Measurements from ENCODE around the gene ABR.
"Not testable (repeated sequence)": the region's sequence is repeated elsewhere in the genome, so short reads cannot be mapped to it uniquely, and the experiment has no call there.

Gene ABR

GRCh38 chr17:1173432-1174262 is 6.1 kb downstream of the ABR start:
- no peak for DNase-seq

GRCh38 chr17:1171953-1172352 is 7.8 kb downstream of the ABR start:
- no peak for DNase-seq

GRCh38 chr17:1170739-1171138 is 9.0 kb downstream of the ABR start:
- no peak for DNase-seq

GRCh38 chr17:1169929-1170312 is 9.9 kb downstream of the ABR start:
- DNase-seq, result no peak

GRCh38 chr17:1169221-1169928 is 10.4 kb downstream of the ABR start:
- DNase-seq, result no peak

GRCh38 chr17:1168533-1169220 is 11.1 kb downstream of the ABR start:
- no peak for DNase-seq

GRCh38 chr17:1166276-1166675 is 13.5 kb downstream of the ABR start:
- DNase-seq, result no peak

GRCh38 chr17:1165836-1166235 is 13.9 kb downstream of the ABR start:
- DNase-seq, result no peak

GRCh38 chr17:1164935-1165556 is 14.7 kb downstream of the ABR start:
- no peak for DNase-seq

GRCh38 chr17:1162116-1162855 is 17.5 kb downstream of the ABR start:
- DNase-seq, result no peak

- no peak for DNase-seq
Observed at GRCh38 chr17:1160591-1161390, 19.0 kb downstream of the ABR start.

- DNase-seq, result no peak
Observed at GRCh38 chr17:1159431-1160180, 20.2 kb downstream of the ABR start.

- DNase-seq, result no peak
Observed at GRCh38 chr17:1158879-1159278, 20.9 kb downstream of the ABR start.

GRCh38 chr17:1156864-1157263 is 22.9 kb downstream of the ABR start:
- no peak for DNase-seq

- DNase-seq, result no peak
Observed at GRCh38 chr17:1154704-1155103, 25.1 kb downstream of the ABR start.

GRCh38 chr17:1153795-1154546 is 25.8 kb downstream of the ABR start:
- no peak for DNase-seq

- not testable (repeated sequence) for DNase-seq
Observed at GRCh38 chr17:1152582-1152981, 27.2 kb downstream of the ABR start.

- no peak for DNase-seq
Observed at GRCh38 chr17:1150863-1151600, 28.7 kb downstream of the ABR start.

- DNase-seq, result no peak
Observed at GRCh38 chr17:1149869-1150268, 29.9 kb downstream of the ABR start.

All from activated T-cell treated with anti-CD3 and anti-CD28 coated beads, Interleukin-2, amount 50 U/mL, for 1 hour (primary cell).